HG02623 (cell line): ENCODE measurements around the gene SOX6.
"Not testable (repeated sequence)": the region's sequence is repeated elsewhere in the genome, so short reads cannot be mapped to it uniquely, and the experiment has no call there.

Experiments
- ATAC-seq: cut with Tn5 transposase; IDR thresholded peaks from one replicate; pipeline ENCODE4 v1.9.1; 2021; ENCODE audit warnings: moderate library complexity; ENCODE audit not compliant: unreplicated experiment

Gene SOX6

GRCh38 chr11:16157327-16157726 lies 199.0 kb downstream of the SOX6 start:
- ATAC-seq, result no peak

GRCh38 chr11:16155448-16155847 lies 200.9 kb downstream of the SOX6 start:
- no peak for ATAC-seq

- ATAC-seq, result no peak
These were observed 201.5 kb downstream of the SOX6 start for GRCh38 chr11:16154715-16155396.

- no peak for ATAC-seq
These were observed 202.4 kb downstream of the SOX6 start for GRCh38 chr11:16153951-16154350.

- ATAC-seq, result no peak
These were observed 205.2 kb downstream of the SOX6 start for GRCh38 chr11:16151138-16151537.

GRCh38 chr11:16149476-16149875 lies 206.9 kb downstream of the SOX6 start:
- no peak for ATAC-seq

- no peak for ATAC-seq
These were observed 207.9 kb downstream of the SOX6 start for GRCh38 chr11:16148301-16148931.

GRCh38 chr11:16146980-16147379 lies 209.4 kb downstream of the SOX6 start:
- not testable (repeated sequence) for ATAC-seq

- ATAC-seq, result not testable (repeated sequence)
These were observed 214.7 kb downstream of the SOX6 start for GRCh38 chr11:16141614-16142013.

GRCh38 chr11:16141162-16141561 lies 215.2 kb downstream of the SOX6 start:
- not testable (repeated sequence) for ATAC-seq

- no peak for ATAC-seq
These were observed 219.5 kb downstream of the SOX6 start for GRCh38 chr11:16136792-16137390.

GRCh38 chr11:16133867-16134266 lies 222.5 kb downstream of the SOX6 start:
- no peak for ATAC-seq

GRCh38 chr11:16127732-16128131 lies 228.6 kb downstream of the SOX6 start:
- no peak for ATAC-seq

GRCh38 chr11:16126362-16126761 lies 230.0 kb downstream of the SOX6 start:
- ATAC-seq, result no peak

- no peak for ATAC-seq
These were observed 230.6 kb downstream of the SOX6 start for GRCh38 chr11:16125796-16126195.

- ATAC-seq, result no peak
These were observed 232.0 kb downstream of the SOX6 start for GRCh38 chr11:16124390-16124789.

- ATAC-seq, result no peak
These were observed 234.5 kb downstream of the SOX6 start for GRCh38 chr11:16121853-16122252.

GRCh38 chr11:16120008-16120407 lies 236.3 kb downstream of the SOX6 start:
- no peak for ATAC-seq

GRCh38 chr11:16117989-16118756 lies 238.2 kb downstream of the SOX6 start:
- no peak for ATAC-seq

GRCh38 chr11:16114978-16115871 lies 241.1 kb downstream of the SOX6 start:
- no peak for ATAC-seq

GRCh38 chr11:16114431-16114830 lies 241.9 kb downstream of the SOX6 start:
- ATAC-seq, result no peak
